ENCODE measurements around the gene EHD4. TPM values are rescaled to one million over a fixed set of nuclear protein-coding genes. Genes with fewer than 3 reads are reported as not detected.

Gene EHD4
- total RNA-seq, 1 donor from 2014 or later, result 30.2 TPM

DNA sequence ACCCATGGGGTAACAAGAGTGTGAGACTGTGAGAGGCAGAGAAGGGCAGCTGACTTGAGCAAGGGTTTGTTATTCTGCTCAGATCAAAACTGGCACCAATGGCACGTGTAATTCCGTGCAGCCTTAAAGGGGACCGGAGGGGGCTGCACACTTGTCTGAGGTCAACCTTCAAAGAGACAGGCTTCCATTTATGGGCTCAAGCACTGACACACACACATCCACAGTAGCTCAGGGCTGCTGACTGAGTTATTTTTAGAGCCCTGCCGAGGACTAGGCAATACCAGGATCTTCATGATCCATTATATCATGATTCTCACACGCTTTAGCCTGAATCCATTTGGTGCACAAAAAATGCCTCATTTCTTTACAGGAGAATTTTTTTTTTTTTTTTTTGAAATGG is 57.9 kb downstream of the EHD4 start:
- TF ChIP-seq CTCF (conservative IDR thresholded peaks at IDR 0.05; ENCODE audit: low read depth, low read length), result no peak
- no peak for DNase-seq (ENCODE audit: low read depth)
- no peak overlapping the region for H3K4me3 ChIP-seq (ENCODE audit: low read depth, low read length)

DNA sequence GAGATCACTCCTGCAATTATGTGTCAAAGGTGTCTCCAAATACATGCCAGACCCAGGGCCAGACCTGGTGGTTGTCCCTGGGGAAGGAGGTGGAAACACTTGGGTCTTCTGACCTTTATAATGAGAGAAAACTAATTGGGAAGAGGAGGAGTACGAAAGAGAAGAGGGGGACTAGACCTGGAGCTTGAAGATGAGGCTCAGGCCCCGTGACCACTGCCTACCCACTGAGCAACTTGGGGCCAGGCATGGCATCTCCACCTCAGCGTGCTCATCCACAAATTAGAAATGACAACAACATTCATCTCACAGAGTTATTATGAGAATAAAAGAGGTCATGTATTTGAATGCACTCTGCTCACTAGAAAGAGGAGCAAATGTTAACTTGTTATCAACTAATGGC is 59.1 kb downstream of the EHD4 start:
- no peak overlapping the region for H3K4me3 ChIP-seq (ENCODE audit: low read depth, low read length)
- no peak for DNase-seq (ENCODE audit: low read depth)
- TF ChIP-seq CTCF (conservative IDR thresholded peaks at IDR 0.05; ENCODE audit: low read depth, low read length), result no peak

DNA sequence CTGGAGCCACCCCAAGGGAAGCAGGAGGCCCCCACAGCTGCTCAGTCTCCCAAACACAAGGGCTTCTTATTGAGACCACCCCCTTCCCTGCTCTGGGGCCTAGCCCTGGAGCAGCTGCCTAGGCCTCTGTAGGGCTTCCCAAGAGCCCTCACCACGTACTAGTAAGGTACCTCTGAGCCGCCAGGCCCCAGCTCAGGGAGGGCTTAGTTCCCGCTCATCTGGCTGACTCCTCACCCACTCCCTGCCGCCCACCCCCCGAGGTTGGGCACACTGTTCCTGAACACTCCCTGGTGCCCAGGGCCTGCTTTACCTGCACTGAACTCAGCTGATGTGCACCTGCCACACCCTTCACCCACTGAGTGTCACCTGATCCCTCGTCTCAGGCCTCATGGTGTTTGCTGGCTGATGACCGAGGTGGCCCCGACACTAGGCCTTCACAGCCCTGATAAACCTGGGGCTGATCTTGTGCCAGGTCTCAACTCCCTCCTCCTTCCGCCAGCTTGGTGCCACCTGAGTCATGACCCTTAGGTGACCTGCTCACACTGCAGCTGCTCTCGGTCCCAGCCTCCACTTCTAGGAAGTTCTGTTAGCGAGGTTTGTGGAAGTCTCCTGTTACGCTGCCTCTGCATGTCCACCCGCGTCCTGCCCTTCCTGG is 60.5 kb downstream of the EHD4 start:
- TF ChIP-seq CTCF (conservative IDR thresholded peaks at IDR 0.05; ENCODE audit: low read depth, low read length), result no peak

DNA sequence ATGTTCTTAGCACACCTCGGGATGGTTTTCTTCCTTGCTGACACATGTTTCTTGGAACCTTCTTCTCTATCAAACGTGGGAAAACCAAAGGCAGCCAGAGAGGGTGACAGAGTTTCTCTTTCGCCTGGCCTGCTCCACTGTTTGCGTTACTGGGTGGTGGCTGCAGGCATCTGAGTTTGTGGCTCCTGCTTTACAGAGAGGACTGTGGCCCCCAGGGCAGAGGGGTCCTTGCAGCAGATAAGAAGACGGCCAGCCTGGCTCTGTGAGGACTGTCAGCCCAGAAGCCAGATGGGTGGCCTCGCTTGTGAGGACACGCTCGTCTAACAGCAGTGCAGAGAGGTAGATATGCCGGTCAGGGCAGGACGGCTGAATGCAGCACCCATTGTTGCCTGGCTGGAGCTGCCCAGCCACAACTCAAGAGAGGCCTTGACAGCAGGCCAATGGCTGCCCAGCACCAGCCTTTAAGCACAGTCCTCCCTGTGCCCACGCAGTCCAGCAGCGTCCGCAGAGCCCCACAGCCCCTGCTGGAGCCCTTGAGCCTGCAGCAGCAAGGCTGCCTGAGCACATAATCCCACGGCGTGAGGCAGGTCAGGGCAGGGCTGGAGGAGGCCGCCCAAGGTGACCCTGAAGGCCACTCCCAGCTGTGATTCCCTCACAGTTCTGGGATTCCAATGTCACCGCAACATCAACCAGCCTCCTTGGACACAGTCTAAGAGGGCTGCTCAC is 63.5 kb downstream of the EHD4 start:
- no peak for TF ChIP-seq CTCF (conservative IDR thresholded peaks at IDR 0.05; ENCODE audit: low read depth, low read length)
- DNase-seq (ENCODE audit: low read depth), result no peak
- H3K4me3 ChIP-seq (ENCODE audit: low read depth, low read length), result no peak overlapping the region

More for the DNA sequence above, 60.5 kb downstream of the EHD4 start:
- H3K4me3 ChIP-seq (ENCODE audit: low read depth, low read length), result no peak overlapping the region
- DNase-seq (ENCODE audit: low read depth), result no peak

GRCh38 chr15:41907141-41907540 is 65.2 kb downstream of the EHD4 start:
- no peak for TF ChIP-seq CTCF (conservative IDR thresholded peaks at IDR 0.05; ENCODE audit: low read depth, low read length)
- no peak overlapping the region for H3K4me3 ChIP-seq (ENCODE audit: low read depth, low read length)
- no peak for DNase-seq (ENCODE audit: low read depth)

- no peak overlapping the region for H3K4me3 ChIP-seq (ENCODE audit: low read depth, low read length)
- no peak for TF ChIP-seq CTCF (conservative IDR thresholded peaks at IDR 0.05; ENCODE audit: low read depth, low read length)
- no peak for DNase-seq (ENCODE audit: low read depth)
Observed at GRCh38 chr15:41906608-41907007, 65.7 kb downstream of the EHD4 start.

All from epithelial cell of proximal tubule (primary cell).